Measurements from ENCODE around the gene OASL.

Gene OASL

GRCh38 chr12:120984351-120984898, 54.6 kb downstream of the OASL start:
- no peak for DNase-seq

GRCh38 chr12:120983759-120984158, 55.3 kb downstream of the OASL start:
- no peak for DNase-seq

GRCh38 chr12:120982659-120983058, 56.4 kb downstream of the OASL start:
- DNase-seq: no peak

- DNase-seq: no peak
These were observed 57.6 kb downstream of the OASL start for GRCh38 chr12:120981407-120981941.

GRCh38 chr12:120980800-120981368, 58.2 kb downstream of the OASL start:
- no peak for DNase-seq

GRCh38 chr12:120979862-120980696, 59.0 kb downstream of the OASL start:
- DNase-seq: no peak

- DNase-seq: no peak
These were observed 59.7 kb downstream of the OASL start for GRCh38 chr12:120979220-120979861.

GRCh38 chr12:120978296-120979219, 60.5 kb downstream of the OASL start, which contains the start of gene HNF1A:
TSS of gene HNF1A (plus strand) at chr12:120978543. CDS start at chr12:120978769, 226 bp downstream.
- DNase-seq: no peak

- DNase-seq: no peak
These were observed 61.3 kb downstream of the OASL start for GRCh38 chr12:120977531-120978295.

- no peak for DNase-seq
These were observed 66.0 kb downstream of the OASL start for GRCh38 chr12:120972870-120973543.

- DNase-seq: no peak
These were observed 67.5 kb downstream of the OASL start for GRCh38 chr12:120971299-120972180.

- no peak for DNase-seq
These were observed 68.7 kb downstream of the OASL start for GRCh38 chr12:120970310-120970709.

Data from T-helper 9 cell (primary cell).